Skin epidermis (tissue), 12 donors: ENCODE measurements around the gene TTN.

Source experiments
- H3K27ac ChIP-seq, 21 experiments: fragments of 200-600 bp; sonication (generic) in 11 of 21; one replicate each; pipeline ENCODE4 v1.5.0; 2020; ENCODE audit warnings: mild to moderate bottlenecking in 3 of 21, inconsistent platforms in 2 of 21, moderate library complexity in 2 of 21
- H3K4me3 ChIP-seq, 7 experiments: fragments of 200-600 bp; sonication (generic) in 2 of 7; one replicate each; pipeline ENCODE4 v1.5.0; 2020; ENCODE audit warnings: inconsistent platforms in 2 of 7, mild to moderate bottlenecking in 2 of 7, moderate library complexity in 1 of 7

The TTN gene

GRCh38 chr2:178513876-178514275 lies 293.3 kb downstream of the TTN start:
- Histone ChIP-seq H3K27ac (no peak overlapping the region), H3K4me3 (no peak overlapping the region)

- Histone ChIP-seq H3K4me3 (no peak overlapping the region), H3K27ac (no peak overlapping the region)
Observed at GRCh38 chr2:178512484-178512883, 294.7 kb downstream of the TTN start.

- Histone ChIP-seq H3K4me3 (no peak overlapping the region), H3K27ac (no peak overlapping the region)
Observed at GRCh38 chr2:178510384-178510783, 296.8 kb downstream of the TTN start.

- H3K4me3 ChIP-seq, result no peak overlapping the region
- H3K27ac ChIP-seq, result no peak overlapping the region
Observed at GRCh38 chr2:178508646-178509045, 298.6 kb downstream of the TTN start.

- no peak overlapping the region for H3K4me3 ChIP-seq
- no peak overlapping the region for H3K27ac ChIP-seq
Observed at GRCh38 chr2:178506949-178507348, 300.3 kb downstream of the TTN start.

- Histone ChIP-seq H3K4me3 (no peak overlapping the region), H3K27ac (no peak overlapping the region)
Observed at GRCh38 chr2:178506524-178506923, 300.7 kb downstream of the TTN start.

- H3K27ac ChIP-seq, result no peak overlapping the region
- no peak overlapping the region for H3K4me3 ChIP-seq
Observed at GRCh38 chr2:178506101-178506500, 301.1 kb downstream of the TTN start.

GRCh38 chr2:178502751-178503150 lies 304.5 kb downstream of the TTN start:
- Histone ChIP-seq H3K4me3 (no peak overlapping the region), H3K27ac (no peak overlapping the region)

GRCh38 chr2:178499640-178500039 lies 307.6 kb downstream of the TTN start:
- no peak overlapping the region for H3K4me3 ChIP-seq

GRCh38 chr2:178498137-178498536 lies 309.1 kb downstream of the TTN start:
- Histone ChIP-seq H3K27ac (no peak overlapping the region), H3K4me3 (no peak overlapping the region)

More at GRCh38 chr2:178499640-178500039, 307.6 kb downstream of the TTN start:
- H3K27ac ChIP-seq, result no peak overlapping the region

GRCh38 chr2:178496049-178496448 lies 311.2 kb downstream of the TTN start:
- H3K27ac ChIP-seq, result no peak overlapping the region
- H3K4me3 ChIP-seq, result no peak overlapping the region

GRCh38 chr2:178491612-178492011 lies 315.6 kb downstream of the TTN start:
- no peak overlapping the region for H3K4me3 ChIP-seq

GRCh38 chr2:178485356-178485755 lies 321.9 kb downstream of the TTN start:
- Histone ChIP-seq H3K4me3 (no peak overlapping the region), H3K27ac (no peak overlapping the region)

More at GRCh38 chr2:178491612-178492011, 315.6 kb downstream of the TTN start:
- no peak overlapping the region for H3K27ac ChIP-seq

- H3K27ac ChIP-seq, result no peak overlapping the region
- H3K4me3 ChIP-seq, result no peak overlapping the region
Observed at GRCh38 chr2:178484245-178485041, 322.8 kb downstream of the TTN start.

- no peak overlapping the region for H3K27ac ChIP-seq
- no peak overlapping the region for H3K4me3 ChIP-seq
Observed at GRCh38 chr2:178482437-178482836, 324.8 kb downstream of the TTN start.

- Histone ChIP-seq H3K27ac (peak within 1 kb of the TSS; percentile 66 to 96 (median 90)), H3K4me3 (peak within 1 kb of the TSS; percentile 61 to 96 (median 88))
Observed at GRCh38 chr2:178480227-178481181, 326.7 kb downstream of the TTN start, which contains the start of gene PLEKHA3. Gene PLEKHA3, plus strand, starts transcription at chr2:178480457. Its CDS starts 413 bp downstream, at chr2:178480870.

- H3K27ac ChIP-seq, result peak overlapping the region in 20 of 21 experiments; percentile 72 to 96 (median 90)
- H3K4me3 ChIP-seq, result peak overlapping the region; percentile 61 to 96 (median 88)
Observed at GRCh38 chr2:178479758-178480226, 327.4 kb downstream of the TTN start.

GRCh38 chr2:178479275-178479616 lies 328.0 kb downstream of the TTN start:
- Histone ChIP-seq H3K4me3 (peak overlapping the region; percentile 56 to 71 (median 61)), H3K27ac (peak overlapping the region in 18 of 21 experiments; percentile 81 to 94 (median 90))

- H3K4me3 ChIP-seq, result peak within 1 kb of the TSS; percentile 56 to 71 (median 61)
- H3K27ac ChIP-seq, result peak within 1 kb of the TSS; percentile 10 to 97 (median 89)
Observed at GRCh38 chr2:178478439-178479274, 328.6 kb downstream of the TTN start, which contains the start of gene FKBP7. Gene FKBP7, minus strand, starts transcription at chr2:178478600. Its CDS starts 101 bp downstream, at chr2:178478499.
